NCI-H524 treated with DMSO at 0.1 percent for 48 hours (cell line): ENCODE results near the gene DPYSL5.

ENCODE experiments used
- DNase-seq: peaks from one replicate; lab custom pipeline; 2025; lab: John Stamatoyannopoulos, UW

The DPYSL5 gene

GRCh38 chr2:26993768-26994167, 145.8 kb downstream of the DPYSL5 start:
- no peak for DNase-seq

GRCh38 chr2:26994983-26995382, 147.1 kb downstream of the DPYSL5 start:
- DNase-seq: no peak

- DNase-seq: no peak
Observed at GRCh38 chr2:26997394-26997793, 149.5 kb downstream of the DPYSL5 start.

- no peak for DNase-seq
Observed at GRCh38 chr2:26998323-26998722, 150.4 kb downstream of the DPYSL5 start.
